Gastrocnemius medialis (tissue), 4 donors: Measurements from ENCODE around the gene DUSP16.

Experiments used
- CTCF ChIP-seq, 5 experiments: fragments of 450-650 bp in 3 of 5; fragments of 200-600 bp in 2 of 5; sonication (generic) in 2 of 5; IDR thresholded peaks in 4 of 5; conservative IDR thresholded peaks in 1 of 5; 1 replicate in 4 of 5; 2 replicates in 1 of 5; pipeline ENCODE4 v1.5.1; 2016 to 2019; ENCODE audit warnings: antibody characterized with exemption in 5 of 5, mild to moderate bottlenecking in 3 of 5, moderate library complexity in 3 of 5
- POLR2A ChIP-seq, 2 donors: fragments of 450-650 bp; IDR thresholded peaks; one replicate each; pipeline ENCODE4 v1.6.1; 2017; ENCODE audit warnings: antibody characterized with exemption in 2 of 2, mild to moderate bottlenecking in 2 of 2, moderate library complexity in 2 of 2

- TF ChIP-seq POLR2A (IDR thresholded peaks at IDR 0.05) (no peak), CTCF (IDR thresholded peaks at IDR 0.05 in 4 of 5, conservative IDR thresholded peaks at IDR 0.05 in 1 of 5) (no peak)
Measured at GRCh38 chr12:12519354-12519998, 43.2 kb downstream of the DUSP16 start.
